Measurements from ENCODE around the gene TSPAN16. TPM values are rescaled to one million over a fixed set of nuclear protein-coding genes. Genes with fewer than 3 reads are reported as not detected.

The TSPAN16 gene
- total and polyA plus RNA-seq, 2 of the 13 experiments (the other 11 are each of a cell fraction or from before 2014, with no cell fraction given): not detected

GRCh38 chr19:11265785-11266236 lies 30.1 kb upstream of the TSPAN16 start:
- in situ Hi-C loops (cut with HindIII; ENCODE audit: extremely low pct_ligation_motif_present, low pct_unique_long_range_greater_than_20kb): no loop called here
- TF ChIP-seq KIAA2018 (CRISPR knock-in tag; IDR thresholded peaks at IDR 0.05; ENCODE audit: borderline replicate concordance) (no peak), ZMYM2 (CRISPR knock-in tag; IDR thresholded peaks at IDR 0.05) (0 out of 2 replicates have a peak, but pooled peaks have one; percentile 68), DRAP1 (CRISPR knock-in tag; IDR thresholded peaks at IDR 0.05) (peak; percentile 84), ZNF782 (CRISPR knock-in tag; IDR thresholded peaks at IDR 0.05; ENCODE audit: borderline replicate concordance) (0 out of 2 replicates have a peak, but pooled peaks have one; percentile 82), THAP11 (CRISPR knock-in tag; IDR thresholded peaks at IDR 0.05) (peak; percentile 87), PTBP1 (IDR thresholded peaks at IDR 0.05; ENCODE audit: low read depth, low read length, poor library complexity, severe bottlenecking) (no peak), FOSL1 (CRISPR knock-in tag; IDR thresholded peaks at IDR 0.05; ENCODE audit: borderline replicate concordance) (peak; percentile 61; the same call in 1 of the 2 replicates), IKZF1 (IDR thresholded peaks at IDR 0.05) (no peak), ZNF672 (CRISPR knock-in tag; IDR thresholded peaks at IDR 0.05) (no peak)
- TF ChIP-seq, protein P1, sequence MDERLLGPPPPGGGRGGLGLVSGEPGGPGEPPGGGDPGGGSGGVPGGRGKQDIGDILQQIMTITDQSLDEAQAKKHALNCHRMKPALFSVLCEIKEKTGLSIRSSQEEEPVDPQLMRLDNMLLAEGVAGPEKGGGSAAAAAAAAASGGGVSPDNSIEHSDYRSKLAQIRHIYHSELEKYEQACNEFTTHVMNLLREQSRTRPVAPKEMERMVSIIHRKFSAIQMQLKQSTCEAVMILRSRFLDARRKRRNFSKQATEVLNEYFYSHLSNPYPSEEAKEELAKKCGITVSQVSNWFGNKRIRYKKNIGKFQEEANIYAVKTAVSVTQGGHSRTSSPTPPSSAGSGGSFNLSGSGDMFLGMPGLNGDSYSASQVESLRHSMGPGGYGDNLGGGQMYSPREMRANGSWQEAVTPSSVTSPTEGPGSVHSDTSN (CRISPR knock-in tag; IDR thresholded peaks at IDR 0.05): peak; percentile 72
- TF ChIP-seq, protein P2, sequence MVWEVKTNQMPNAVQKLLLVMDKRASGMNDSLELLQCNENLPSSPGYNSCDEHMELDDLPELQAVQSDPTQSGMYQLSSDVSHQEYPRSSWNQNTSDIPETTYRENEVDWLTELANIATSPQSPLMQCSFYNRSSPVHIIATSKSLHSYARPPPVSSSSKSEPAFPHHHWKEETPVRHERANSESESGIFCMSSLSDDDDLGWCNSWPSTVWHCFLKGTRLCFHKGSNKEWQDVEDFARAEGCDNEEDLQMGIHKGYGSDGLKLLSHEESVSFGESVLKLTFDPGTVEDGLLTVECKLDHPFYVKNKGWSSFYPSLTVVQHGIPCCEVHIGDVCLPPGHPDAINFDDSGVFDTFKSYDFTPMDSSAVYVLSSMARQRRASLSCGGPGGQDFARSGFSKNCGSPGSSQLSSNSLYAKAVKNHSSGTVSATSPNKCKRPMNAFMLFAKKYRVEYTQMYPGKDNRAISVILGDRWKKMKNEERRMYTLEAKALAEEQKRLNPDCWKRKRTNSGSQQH (CRISPR knock-in tag; IDR thresholded peaks at IDR 0.05; ENCODE audit: low read depth): no peak; the same call in 1 of the 2 replicates
- TF ChIP-seq, protein P3, sequence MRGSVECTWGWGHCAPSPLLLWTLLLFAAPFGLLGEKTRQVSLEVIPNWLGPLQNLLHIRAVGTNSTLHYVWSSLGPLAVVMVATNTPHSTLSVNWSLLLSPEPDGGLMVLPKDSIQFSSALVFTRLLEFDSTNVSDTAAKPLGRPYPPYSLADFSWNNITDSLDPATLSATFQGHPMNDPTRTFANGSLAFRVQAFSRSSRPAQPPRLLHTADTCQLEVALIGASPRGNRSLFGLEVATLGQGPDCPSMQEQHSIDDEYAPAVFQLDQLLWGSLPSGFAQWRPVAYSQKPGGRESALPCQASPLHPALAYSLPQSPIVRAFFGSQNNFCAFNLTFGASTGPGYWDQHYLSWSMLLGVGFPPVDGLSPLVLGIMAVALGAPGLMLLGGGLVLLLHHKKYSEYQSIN (CRISPR knock-in tag; IDR thresholded peaks at IDR 0.05; ENCODE audit: borderline replicate concordance): no peak

More at GRCh38 chr19:11265785-11266236, 30.1 kb upstream of the TSPAN16 start:
- WGBS (ENCODE audit: low lambda C conversion rate): 0% methylated on average over 8 of the region's 11 CpGs
- no peaks in the 10 kb centered on the region for H3K36me3 ChIP-seq (replicated peaks in 1 of 2; ENCODE audit: control insufficient read depth in 1 of 2, insufficient read depth in 2 of 2, low read length in 2 of 2)
- H3K4me1 ChIP-seq (ENCODE audit: insufficient read depth, low read length): peaks cover 81% of the 10 kb centered on the region
- H2AFZ ChIP-seq (ENCODE audit: low read length): no peak overlapping the region
- peak overlapping the region; percentile 25 for H3K27ac ChIP-seq (ENCODE audit: extremely low read length, insufficient read depth, low read length)
- ATAC-seq (peak; percentile 95), DNase-seq (ENCODE audit: low spot score) (peak; percentile 93), FAIRE-seq (peak; percentile 97)
- H4K20me1 ChIP-seq (ENCODE audit: insufficient read depth, low read length): no peaks in the 10 kb centered on the region
- H3K9me3 ChIP-seq (ENCODE audit: low read length): no peaks in the 10 kb centered on the region
- no peaks in the 10 kb centered on the region for H3K79me2 ChIP-seq (ENCODE audit: insufficient read depth, low read length)
- ChIA-PET CTCF (ENCODE audit: low intra/inter-chr PET ratio, low total read pairs) (no interaction called here), POLR2A (interaction anchor here (0.7 to 2.6 kb wide), 7 partner anchors 9 to 123 kb away, joined by 3 to 12 read pairs (median 5); partner anchors contain the start of gene SWSAP1)
- peaks cover 0 to 2% of the 10 kb centered on the region in 2 experiments; a peak in 1 of 5 replicates for H3K27me3 ChIP-seq (ENCODE audit: control insufficient read depth in 1 of 2, insufficient read depth in 2 of 2, low read length in 2 of 2)
- intact Hi-C loops (cut with micrococcal nuclease; ENCODE audit: unreplicated experiment): loop anchor here (2.0 kb wide), 1 partner anchor 23 kb away; no protein-coding TSS in a partner anchor
- H3K9ac ChIP-seq (ENCODE audit: insufficient read depth, low read depth, low read length): peak overlapping the region; percentile 23; the same call in 1 of the 2 replicates
- no TSS peak for BruUV-seq (replicated peaks)
- H3K4me3 ChIP-seq (replicated peaks in 1 of 3; ENCODE audit: insufficient read depth in 1 of 3, low read depth in 2 of 3, low read length in 3 of 3): peak overlapping the region in 1 of 3 experiments; percentile 14; a peak in 1 of 6 replicates
- peak overlapping the region; percentile 55 for H3K4me2 ChIP-seq (ENCODE audit: low read depth, low read length)
